Osteoblast (primary cell): Measurements from ENCODE around the gene DSCAML1. TPM values are rescaled to one million over a fixed set of nuclear protein-coding genes. Genes with fewer than 3 reads are reported as not detected.

Experiments used
- DNase-seq: peaks from one replicate; pipeline ENCODE4 v3.0.0; 2011; ENCODE audit warnings: low spot score, mixed read lengths; ENCODE audit not compliant: insufficient read length; ENCODE audit errors: missing footprints
- H2AFZ ChIP-seq: 2 replicates; pipeline ENCODE4 v1.6.0; 2011; ENCODE audit warnings: mild to moderate bottlenecking, low read length
- H3K27ac ChIP-seq: 2 replicates; pipeline ENCODE4 v1.5.1; 2011; ENCODE audit warnings: mild to moderate bottlenecking, low read depth, low read length, moderate library complexity
- H3K27me3 ChIP-seq: 2 replicates; pipeline ENCODE4 v1.6.0; 2012; ENCODE audit warnings: mild to moderate bottlenecking, control low read depth, inconsistent platforms, low read length, moderate library complexity; ENCODE audit not compliant: insufficient read depth
- H3K36me3 ChIP-seq: 2 replicates; pipeline ENCODE4 v1.5.1; 2011; ENCODE audit warnings: mild to moderate bottlenecking, low read length, control low read depth, moderate library complexity; ENCODE audit not compliant: insufficient read depth
- H3K4me1 ChIP-seq: 2 replicates; pipeline ENCODE4 v1.5.1; 2011; ENCODE audit warnings: mild to moderate bottlenecking, low read length, control low read depth, moderate library complexity; ENCODE audit not compliant: insufficient read depth
- H3K4me2 ChIP-seq: 2 replicates; pipeline ENCODE4 v1.6.0; 2011; ENCODE audit warnings: mild to moderate bottlenecking, low read length; ENCODE audit not compliant: insufficient read depth
- H3K4me3 ChIP-seq: fragments of 200-600 bp; sonication (generic); 3 replicates; pipeline ENCODE4 v1.5.1; 2012; ENCODE audit warnings: mild to moderate bottlenecking, low read length, inconsistent platforms; ENCODE audit not compliant: insufficient read depth
- H3K79me2 ChIP-seq: 2 replicates; pipeline ENCODE4 v1.6.0; 2012; ENCODE audit warnings: mild to moderate bottlenecking, low read length, control low read depth, inconsistent platforms; ENCODE audit not compliant: insufficient read depth
- H3K9me3 ChIP-seq: 2 replicates; pipeline ENCODE4 v1.5.1; 2011; ENCODE audit warnings: low read depth, low read length, control low read depth
- H4K20me1 ChIP-seq: 2 replicates; pipeline ENCODE4 v1.6.0; 2012; ENCODE audit warnings: mild to moderate bottlenecking, low read length, control low read depth; ENCODE audit not compliant: insufficient read depth
- total RNA-seq: library from RNA; depleted of rRNA; stranded (reverse); fragments of >200 nt; gene quantifications from 2 replicates; pipeline ENCODE4 v1.2.3, GENCODE V29; 2012
- TF ChIP-seq, protein P1 (sequence below): IDR thresholded peaks from 2 replicates; pipeline ENCODE4 v1.5.1; 2011; ENCODE audit warnings: mild to moderate bottlenecking, low read depth, low read length, moderate library complexity; ENCODE audit errors: extremely low read depth

DSCAML1 gene
- total RNA-seq, 1 donor = not detected

DNA sequence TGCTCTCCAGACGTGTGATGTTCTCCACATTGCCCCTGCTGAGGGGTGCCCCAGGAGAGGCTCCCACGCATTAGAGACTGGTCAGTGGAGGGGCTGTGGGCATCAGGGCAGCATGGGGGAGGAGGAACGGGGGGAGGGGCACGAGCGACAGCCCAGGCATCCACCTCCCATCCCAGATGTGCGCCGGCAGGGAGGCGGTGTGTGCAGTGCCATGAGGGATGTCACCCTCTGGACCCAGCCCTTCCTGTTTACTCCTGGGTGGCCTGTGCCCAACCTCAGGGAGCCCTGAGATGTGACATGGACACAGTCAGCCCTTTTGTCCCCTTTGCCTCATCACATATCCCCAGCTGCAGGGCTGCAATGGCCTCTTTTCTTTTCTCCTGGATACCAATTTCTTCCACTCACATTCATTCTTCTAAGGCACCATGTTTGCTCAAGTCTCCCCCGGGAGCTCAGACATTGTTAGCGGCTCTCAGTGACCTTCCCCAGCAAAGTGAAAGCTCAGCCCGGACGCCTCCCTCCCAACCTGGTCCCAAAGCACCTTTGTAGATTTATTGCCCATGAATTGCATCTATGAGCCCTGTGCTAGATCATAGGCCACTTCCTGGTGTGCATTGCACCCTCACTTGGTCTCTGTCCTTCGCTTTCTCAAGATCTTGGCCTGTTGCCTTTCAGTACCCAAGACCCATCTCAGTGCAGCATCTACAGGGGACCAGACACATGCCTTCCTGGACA is 318.7 kb downstream of the DSCAML1 start:
- TF ChIP-seq, protein P1, sequence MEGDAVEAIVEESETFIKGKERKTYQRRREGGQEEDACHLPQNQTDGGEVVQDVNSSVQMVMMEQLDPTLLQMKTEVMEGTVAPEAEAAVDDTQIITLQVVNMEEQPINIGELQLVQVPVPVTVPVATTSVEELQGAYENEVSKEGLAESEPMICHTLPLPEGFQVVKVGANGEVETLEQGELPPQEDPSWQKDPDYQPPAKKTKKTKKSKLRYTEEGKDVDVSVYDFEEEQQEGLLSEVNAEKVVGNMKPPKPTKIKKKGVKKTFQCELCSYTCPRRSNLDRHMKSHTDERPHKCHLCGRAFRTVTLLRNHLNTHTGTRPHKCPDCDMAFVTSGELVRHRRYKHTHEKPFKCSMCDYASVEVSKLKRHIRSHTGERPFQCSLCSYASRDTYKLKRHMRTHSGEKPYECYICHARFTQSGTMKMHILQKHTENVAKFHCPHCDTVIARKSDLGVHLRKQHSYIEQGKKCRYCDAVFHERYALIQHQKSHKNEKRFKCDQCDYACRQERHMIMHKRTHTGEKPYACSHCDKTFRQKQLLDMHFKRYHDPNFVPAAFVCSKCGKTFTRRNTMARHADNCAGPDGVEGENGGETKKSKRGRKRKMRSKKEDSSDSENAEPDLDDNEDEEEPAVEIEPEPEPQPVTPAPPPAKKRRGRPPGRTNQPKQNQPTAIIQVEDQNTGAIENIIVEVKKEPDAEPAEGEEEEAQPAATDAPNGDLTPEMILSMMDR = no peak
- Histone ChIP-seq H3K36me3 (no peaks in the 10 kb centered on the region), H3K27ac (no peak overlapping the region), H3K4me2 (no peak overlapping the region), H3K27me3 (no peaks in the 10 kb centered on the region), H2AFZ (no peak overlapping the region), H3K4me1 (no peaks in the 10 kb centered on the region), H3K9me3 (no peaks in the 10 kb centered on the region), H3K79me2 (no peaks in the 10 kb centered on the region), H3K4me3 (no peak overlapping the region), H4K20me1 (no peaks in the 10 kb centered on the region)
- DNase-seq = peak; percentile 65

DNA sequence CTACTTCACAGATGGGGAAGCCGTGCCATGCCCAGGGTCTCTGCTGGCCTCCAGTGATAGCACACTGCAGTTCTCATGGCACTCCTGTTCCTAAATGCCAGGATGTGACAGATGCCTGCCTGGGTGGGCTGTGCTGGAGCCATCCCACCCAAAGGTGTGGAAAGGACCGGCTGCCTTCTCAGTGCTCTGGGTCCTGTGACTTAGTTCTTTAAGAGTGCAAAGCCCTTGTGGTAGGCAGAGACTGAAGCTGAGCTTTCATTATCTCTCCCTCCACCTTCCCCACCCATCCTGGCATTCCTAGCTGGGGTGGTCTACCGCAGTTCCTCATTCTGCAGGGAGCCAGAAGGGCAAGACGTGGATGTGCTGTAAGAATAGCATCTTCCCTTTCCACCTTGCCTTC is 319.3 kb downstream of the DSCAML1 start:
- TF ChIP-seq, protein P1 = no peak

DNA sequence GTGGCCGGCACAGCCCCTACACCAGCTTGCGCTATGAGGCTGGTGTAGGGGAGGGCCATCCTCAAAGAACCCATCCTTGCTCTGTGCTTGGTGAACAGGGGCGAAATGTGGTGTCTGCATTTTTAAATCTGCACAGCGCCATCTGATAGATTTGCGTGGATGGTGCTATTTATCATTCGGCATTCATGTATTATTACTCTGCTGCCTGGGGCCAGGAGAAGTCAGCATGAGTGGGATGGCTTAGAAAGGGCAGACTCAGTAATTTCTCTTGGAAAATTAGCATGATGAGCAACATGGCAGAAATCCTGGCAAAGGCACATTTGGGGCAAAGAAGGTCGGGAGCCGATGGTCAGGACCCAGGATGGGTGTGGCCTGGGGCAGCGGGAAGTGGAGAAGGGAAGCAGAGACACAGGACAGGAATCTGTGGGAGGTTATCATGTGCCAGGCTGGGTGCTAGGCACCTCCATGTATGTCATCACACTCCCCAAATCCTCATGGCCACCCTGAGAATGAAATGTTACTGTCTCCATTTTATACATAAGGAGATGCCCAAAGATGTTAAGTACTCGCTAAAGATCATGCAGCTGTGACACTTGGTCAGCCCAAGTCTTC is 320.4 kb downstream of the DSCAML1 start:
- TF ChIP-seq, protein P1 = no peak
- H3K4me2 ChIP-seq = no peak overlapping the region
- H3K4me3 ChIP-seq = no peak overlapping the region
- no peaks in the 10 kb centered on the region for H3K36me3 ChIP-seq
- H3K79me2 ChIP-seq = no peaks in the 10 kb centered on the region
- no peaks in the 10 kb centered on the region for H3K27me3 ChIP-seq
- H2AFZ ChIP-seq = no peak overlapping the region
- no peak for DNase-seq
- no peaks in the 10 kb centered on the region for H4K20me1 ChIP-seq
- no peak overlapping the region for H3K27ac ChIP-seq
- H3K4me1 ChIP-seq = no peaks in the 10 kb centered on the region
- no peaks in the 10 kb centered on the region for H3K9me3 ChIP-seq

More for the DNA sequence above, 319.3 kb downstream of the DSCAML1 start:
- no peaks in the 10 kb centered on the region for H3K36me3 ChIP-seq
- no peak overlapping the region for H3K4me3 ChIP-seq
- no peaks in the 10 kb centered on the region for H3K27me3 ChIP-seq
- DNase-seq = peak; percentile 14
- H3K4me2 ChIP-seq = no peak overlapping the region
- no peak overlapping the region for H2AFZ ChIP-seq
- H4K20me1 ChIP-seq = no peaks in the 10 kb centered on the region
- no peaks in the 10 kb centered on the region for H3K79me2 ChIP-seq
- H3K4me1 ChIP-seq = no peaks in the 10 kb centered on the region
- H3K9me3 ChIP-seq = no peaks in the 10 kb centered on the region
- no peak overlapping the region for H3K27ac ChIP-seq

DNA sequence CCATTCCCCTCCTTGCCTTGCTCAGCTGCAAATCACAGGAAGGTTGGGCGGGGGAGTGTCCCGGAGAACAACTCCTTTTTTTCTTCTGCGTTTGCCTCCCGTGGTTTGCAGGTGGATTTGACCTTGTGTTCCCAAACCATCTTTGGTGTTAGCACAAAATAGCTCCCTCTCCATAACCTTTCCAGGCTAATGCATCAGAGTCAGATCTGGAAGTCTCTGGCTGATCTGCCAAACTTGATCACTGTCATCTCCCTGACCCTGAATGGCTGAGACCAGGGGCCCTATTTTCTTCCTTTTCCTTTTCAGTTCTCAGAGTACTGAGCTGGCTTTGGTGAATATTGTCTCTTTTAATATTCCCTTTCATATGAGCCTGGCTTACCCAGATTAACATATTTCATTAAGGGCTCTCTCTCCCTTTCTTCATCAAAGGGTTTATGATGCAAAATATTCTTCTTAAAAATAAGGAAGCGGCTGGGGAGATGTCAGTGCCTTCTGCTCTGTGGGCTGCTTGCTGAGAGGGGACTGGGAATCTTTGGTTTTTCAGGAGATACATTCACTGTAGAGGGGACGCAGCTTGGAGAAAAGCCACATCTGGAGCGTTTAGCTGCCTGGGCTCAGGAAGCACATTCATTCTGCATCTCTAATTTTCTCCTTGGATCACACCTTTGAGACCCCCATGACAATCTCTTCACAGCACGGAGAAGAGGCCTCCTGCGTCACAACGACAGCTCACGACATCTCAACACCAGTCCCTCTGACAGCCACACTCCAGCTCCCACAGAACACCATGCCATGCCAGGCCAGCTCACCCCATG is 321.1 kb downstream of the DSCAML1 start:
- H3K4me1 ChIP-seq = no peaks in the 10 kb centered on the region
- no peaks in the 10 kb centered on the region for H3K79me2 ChIP-seq
- TF ChIP-seq, protein P1 = no peak
- no peak overlapping the region for H3K4me2 ChIP-seq
- no peaks in the 10 kb centered on the region for H3K9me3 ChIP-seq
- no peak overlapping the region for H3K4me3 ChIP-seq
- H3K36me3 ChIP-seq = no peaks in the 10 kb centered on the region
- DNase-seq = peak; percentile 69
- H4K20me1 ChIP-seq = no peaks in the 10 kb centered on the region
- no peak overlapping the region for H3K27ac ChIP-seq
- no peaks in the 10 kb centered on the region for H3K27me3 ChIP-seq
- no peak overlapping the region for H2AFZ ChIP-seq
